ENCODE results near the gene TTLL8.

Gene TTLL8

DNA sequence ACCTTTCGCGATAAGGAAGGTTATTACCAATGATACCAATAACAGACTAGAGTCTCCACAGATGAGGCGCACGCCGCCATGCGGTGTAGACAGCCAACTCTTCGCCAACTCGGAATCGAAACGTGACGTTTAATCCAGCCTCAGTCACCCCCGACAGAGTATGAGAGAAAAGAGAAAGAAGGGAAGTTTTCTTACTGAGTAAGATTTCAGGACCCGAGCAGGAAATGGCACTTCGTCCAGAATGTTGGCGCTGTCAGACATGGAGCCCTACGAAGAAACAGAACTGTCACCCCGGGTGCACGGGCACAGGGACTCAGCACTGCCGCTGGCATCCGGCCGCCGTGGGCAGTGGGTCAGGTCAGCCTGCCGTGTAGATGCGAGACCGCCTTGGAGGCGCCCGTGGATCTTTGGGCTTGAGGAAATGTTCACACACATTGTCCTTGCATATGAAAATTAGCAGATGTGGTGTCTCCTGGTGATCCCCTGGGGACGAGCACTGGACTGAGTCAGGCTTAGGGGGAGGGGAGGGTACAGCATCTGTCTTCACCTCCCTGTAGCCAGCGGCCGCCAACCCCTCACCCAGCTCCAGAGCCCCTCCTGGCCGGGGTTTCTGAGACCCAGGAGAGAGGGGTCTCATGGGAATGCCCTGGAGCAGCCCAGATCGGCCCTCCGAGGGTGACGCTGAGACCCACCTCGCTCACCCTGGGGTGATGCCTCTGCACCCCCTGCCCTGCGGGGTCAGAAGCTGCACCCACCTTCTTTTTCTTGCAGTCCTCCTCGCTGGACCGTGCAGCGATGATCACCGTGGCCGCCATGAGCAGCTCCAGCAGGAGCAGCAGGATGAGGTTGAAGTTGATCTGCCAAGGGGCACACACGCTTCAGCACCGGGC lies 18.8 kb upstream of the TTLL8 start:
- Histone ChIP-seq H3K9ac (ENCODE audit: low read length) (no peak overlapping the region), H3K36me3 (ENCODE audit: insufficient read depth, low read length) (no peaks in the 10 kb centered on the region), H3K9me2 (ENCODE audit: low read depth, low read length) (no peaks in the 10 kb centered on the region), H3K27ac (ENCODE audit: low read depth, low read length, poor library complexity, severe bottlenecking) (no peak overlapping the region), H3K27me3 (ENCODE audit: insufficient read depth, low read length) (no peaks in the 10 kb centered on the region), H3K4me2 (ENCODE audit: low read length) (peak overlapping the region; percentile 22; the same call in 1 of the 2 replicates), H3K4me1 (ENCODE audit: insufficient read depth, low read length, severe bottlenecking) (peaks cover 20% of the 10 kb centered on the region), H3K4me3 (ENCODE audit: low read depth, low read length, poor library complexity, severe bottlenecking) (no peak overlapping the region), H3F3A (ENCODE audit: insufficient read depth, low read length) (no peaks in the 10 kb centered on the region), H2AFZ (ENCODE audit: low read length) (no peak overlapping the region), H3K9me3 (ENCODE audit: low read length) (no peaks in the 10 kb centered on the region), H3K79me2 (ENCODE audit: insufficient read depth, low read length) (no peaks in the 10 kb centered on the region), H4K20me1 (ENCODE audit: insufficient read depth, low read length) (no peaks in the 10 kb centered on the region)
- TF ChIP-seq EZH2 (IDR thresholded peaks at IDR 0.05; ENCODE audit: borderline replicate concordance, low read length) = no peak
- TF ChIP-seq, protein P1, sequence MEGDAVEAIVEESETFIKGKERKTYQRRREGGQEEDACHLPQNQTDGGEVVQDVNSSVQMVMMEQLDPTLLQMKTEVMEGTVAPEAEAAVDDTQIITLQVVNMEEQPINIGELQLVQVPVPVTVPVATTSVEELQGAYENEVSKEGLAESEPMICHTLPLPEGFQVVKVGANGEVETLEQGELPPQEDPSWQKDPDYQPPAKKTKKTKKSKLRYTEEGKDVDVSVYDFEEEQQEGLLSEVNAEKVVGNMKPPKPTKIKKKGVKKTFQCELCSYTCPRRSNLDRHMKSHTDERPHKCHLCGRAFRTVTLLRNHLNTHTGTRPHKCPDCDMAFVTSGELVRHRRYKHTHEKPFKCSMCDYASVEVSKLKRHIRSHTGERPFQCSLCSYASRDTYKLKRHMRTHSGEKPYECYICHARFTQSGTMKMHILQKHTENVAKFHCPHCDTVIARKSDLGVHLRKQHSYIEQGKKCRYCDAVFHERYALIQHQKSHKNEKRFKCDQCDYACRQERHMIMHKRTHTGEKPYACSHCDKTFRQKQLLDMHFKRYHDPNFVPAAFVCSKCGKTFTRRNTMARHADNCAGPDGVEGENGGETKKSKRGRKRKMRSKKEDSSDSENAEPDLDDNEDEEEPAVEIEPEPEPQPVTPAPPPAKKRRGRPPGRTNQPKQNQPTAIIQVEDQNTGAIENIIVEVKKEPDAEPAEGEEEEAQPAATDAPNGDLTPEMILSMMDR (IDR thresholded peaks at IDR 0.05; ENCODE audit: low read length) = no peak

DNA sequence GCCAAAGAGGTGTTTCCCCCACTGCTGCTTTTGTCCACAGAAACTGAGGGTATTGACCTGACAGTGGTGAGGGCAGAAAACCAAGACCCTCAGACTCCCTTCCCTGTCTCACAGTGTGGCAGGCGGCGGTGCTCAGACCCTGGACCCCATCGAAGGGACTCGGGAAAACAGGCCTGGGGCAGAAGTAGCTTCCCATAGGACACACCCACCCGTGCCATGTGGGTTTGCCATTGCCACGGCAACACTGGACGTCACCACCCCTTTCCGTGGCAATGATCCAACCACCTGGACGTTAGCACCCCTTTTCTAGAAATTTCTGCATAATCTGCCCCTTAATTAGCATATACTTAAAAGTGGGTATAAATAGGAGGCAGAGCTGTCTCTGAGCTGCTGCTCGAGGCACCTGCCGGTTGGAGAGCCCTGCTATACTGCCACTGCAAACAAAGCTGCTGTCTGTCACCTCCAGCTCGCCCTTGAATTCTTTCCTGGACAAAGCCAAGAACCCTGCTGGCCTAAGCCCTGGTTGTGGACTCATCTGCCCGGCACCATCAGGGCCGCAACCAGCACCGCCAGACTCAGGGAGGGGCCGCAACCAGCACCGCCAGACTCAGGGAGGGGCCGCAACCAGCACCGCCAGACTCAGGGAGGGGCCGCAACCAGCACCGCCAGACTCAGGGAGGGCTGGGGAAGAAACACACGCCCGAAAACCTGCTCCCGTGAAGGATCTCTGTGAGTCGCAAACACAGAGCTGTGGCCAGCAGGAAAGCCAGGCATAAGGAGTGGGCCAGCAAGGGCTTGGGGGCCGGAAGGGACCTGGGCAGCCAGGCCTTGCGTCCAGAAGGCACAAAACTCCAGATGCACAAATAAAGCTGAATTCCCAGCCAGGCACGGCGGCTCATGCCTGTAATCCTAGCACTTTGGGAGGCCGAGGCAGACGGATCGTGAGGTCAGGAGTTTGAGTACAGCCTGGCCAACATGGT lies 16.7 kb upstream of the TTLL8 start:
- Histone ChIP-seq H3K4me2 (ENCODE audit: low read length) (no peak overlapping the region), H4K20me1 (ENCODE audit: insufficient read depth, low read length) (no peaks in the 10 kb centered on the region), H3K9me2 (ENCODE audit: low read depth, low read length) (no peaks in the 10 kb centered on the region), H3F3A (ENCODE audit: insufficient read depth, low read length) (no peaks in the 10 kb centered on the region), H3K4me1 (ENCODE audit: insufficient read depth, low read length, severe bottlenecking) (peaks cover 23% of the 10 kb centered on the region), H3K36me3 (ENCODE audit: insufficient read depth, low read length) (no peaks in the 10 kb centered on the region), H3K79me2 (ENCODE audit: insufficient read depth, low read length) (no peaks in the 10 kb centered on the region), H2AFZ (ENCODE audit: low read length) (no peak overlapping the region), H3K9me3 (ENCODE audit: low read length) (no peaks in the 10 kb centered on the region), H3K4me3 (ENCODE audit: low read depth, low read length, poor library complexity, severe bottlenecking) (no peak overlapping the region), H3K9ac (ENCODE audit: low read length) (no peak overlapping the region), H3K27ac (ENCODE audit: low read depth, low read length, poor library complexity, severe bottlenecking) (no peak overlapping the region), H3K27me3 (ENCODE audit: insufficient read depth, low read length) (no peaks in the 10 kb centered on the region)
- no peak for TF ChIP-seq EZH2 (IDR thresholded peaks at IDR 0.05; ENCODE audit: borderline replicate concordance, low read length)
- TF ChIP-seq, protein P1 (IDR thresholded peaks at IDR 0.05; ENCODE audit: low read length) = no peak

DNA sequence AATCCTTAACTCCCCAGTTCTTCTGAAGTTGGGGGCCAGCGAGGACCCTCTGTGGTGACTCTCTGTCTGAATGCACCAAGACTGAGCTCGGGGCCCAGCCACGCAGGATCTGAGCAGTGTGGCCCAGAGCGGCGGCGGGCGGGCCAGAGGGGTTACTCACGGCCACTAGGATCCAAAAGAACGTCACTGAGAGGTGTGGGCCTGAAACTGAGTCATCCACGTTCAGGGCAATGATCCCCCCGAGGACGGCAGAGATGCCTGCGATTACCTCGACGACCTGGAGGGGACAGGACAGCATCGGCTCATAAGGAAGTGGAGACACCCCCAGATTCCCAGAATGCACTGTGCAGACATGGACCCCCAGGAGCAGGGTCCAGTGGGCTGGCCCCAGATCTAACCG lies 16.0 kb upstream of the TTLL8 start:
- no peak for TF ChIP-seq EZH2 (IDR thresholded peaks at IDR 0.05; ENCODE audit: borderline replicate concordance, low read length)
- TF ChIP-seq, protein P1 (IDR thresholded peaks at IDR 0.05; ENCODE audit: low read length) = no peak
- no peaks in the 10 kb centered on the region for H3K9me3 ChIP-seq (ENCODE audit: low read length)
- H3K9me2 ChIP-seq (ENCODE audit: low read depth, low read length) = no peaks in the 10 kb centered on the region
- H3K4me2 ChIP-seq (ENCODE audit: low read length) = no peak overlapping the region
- no peaks in the 10 kb centered on the region for H3F3A ChIP-seq (ENCODE audit: insufficient read depth, low read length)
- no peak overlapping the region for H3K9ac ChIP-seq (ENCODE audit: low read length)
- no peak overlapping the region for H3K4me3 ChIP-seq (ENCODE audit: low read depth, low read length, poor library complexity, severe bottlenecking)
- H3K79me2 ChIP-seq (ENCODE audit: insufficient read depth, low read length) = no peaks in the 10 kb centered on the region
- peaks cover 23% of the 10 kb centered on the region for H3K4me1 ChIP-seq (ENCODE audit: insufficient read depth, low read length, severe bottlenecking)
- no peaks in the 10 kb centered on the region for H3K36me3 ChIP-seq (ENCODE audit: insufficient read depth, low read length)
- H4K20me1 ChIP-seq (ENCODE audit: insufficient read depth, low read length) = no peaks in the 10 kb centered on the region
- no peak overlapping the region for H3K27ac ChIP-seq (ENCODE audit: low read depth, low read length, poor library complexity, severe bottlenecking)
- H3K27me3 ChIP-seq (ENCODE audit: insufficient read depth, low read length) = no peaks in the 10 kb centered on the region
- H2AFZ ChIP-seq (ENCODE audit: low read length) = no peak overlapping the region

All from OCI-LY1 (cell line).